ENCODE results near the gene OXSR1. TPM values are rescaled to one million over a fixed set of nuclear protein-coding genes. Genes with fewer than 3 reads are reported as not detected.
A peak's percentile ranks its signal among the peaks of the same experiment; 100 is the strongest.
"Not testable (repeated sequence)": the region's sequence is repeated elsewhere in the genome, so short reads cannot be mapped to it uniquely, and the experiment has no call there.

OXSR1 gene
- total RNA-seq, 1 experiment from 2014 or later, result 28.9 TPM

GRCh38 chr3:38281895-38282686 is 116.8 kb downstream of the OXSR1 start, which contains the start of gene SLC22A14:
TSS of gene SLC22A14 (plus strand) at chr3:38282294. CDS start at chr3:38306027, 23,733 bp downstream.
- in situ Hi-C loops (cut with HindIII; ENCODE audit: low sequenced_read_pairs), result no loop called here
- DNase-seq (ENCODE audit: low spot score), result no peak

- in situ Hi-C loops (cut with HindIII; ENCODE audit: low sequenced_read_pairs), result no loop called here
These were observed 118.7 kb downstream of the OXSR1 start for GRCh38 chr3:38283810-38284755.

GRCh38 chr3:38284756-38285150 is 119.4 kb downstream of the OXSR1 start:
- in situ Hi-C loops (cut with HindIII; ENCODE audit: low sequenced_read_pairs), result no loop called here
- no peak for DNase-seq (ENCODE audit: low spot score)

More at GRCh38 chr3:38283810-38284755, 118.7 kb downstream of the OXSR1 start:
- DNase-seq (ENCODE audit: low spot score), result no peak

- DNase-seq (ENCODE audit: low spot score); in situ Hi-C loops (cut with HindIII; ENCODE audit: low sequenced_read_pairs): not testable (repeated sequence)
These were observed 124.2 kb downstream of the OXSR1 start for GRCh38 chr3:38289286-38290217.

GRCh38 chr3:38297053-38297452 is 131.7 kb downstream of the OXSR1 start:
- in situ Hi-C loops (cut with HindIII; ENCODE audit: low sequenced_read_pairs); DNase-seq (ENCODE audit: low spot score): not testable (repeated sequence)

GRCh38 chr3:38297537-38297936 is 132.2 kb downstream of the OXSR1 start:
- in situ Hi-C loops (cut with HindIII; ENCODE audit: low sequenced_read_pairs), result no loop called here
- DNase-seq (ENCODE audit: low spot score), result no peak

- in situ Hi-C loops (cut with HindIII; ENCODE audit: low sequenced_read_pairs), result no loop called here
- peak; percentile 30 for DNase-seq (ENCODE audit: low spot score)
These were observed 132.8 kb downstream of the OXSR1 start for GRCh38 chr3:38297947-38298711.

Other genes with a start within 250 kb of the OXSR1 start
- 7.1 and 8.2 TPM in 2 replicates for gene VILL, start 174.8 kb upstream of the OXSR1 start, total RNA-seq (2014; rRNA removed; shearing (Covaris generic))
- gene PLCD1, start 135.9 kb upstream of the OXSR1 start, total RNA-seq (2014; rRNA removed; shearing (Covaris generic)), result 8.7 and 9.0 TPM in 2 replicates
- not detected in 2 replicates for gene DLEC1, start 126.3 kb upstream of the OXSR1 start, total RNA-seq (2014; rRNA removed; shearing (Covaris generic))
- gene ACAA1, start 28.4 kb upstream of the OXSR1 start, total RNA-seq (2014; rRNA removed; shearing (Covaris generic)), result 52.7 and 58.6 TPM in 2 replicates
- gene MYD88, start 26.9 kb upstream of the OXSR1 start, total RNA-seq (2014; rRNA removed; shearing (Covaris generic)), result 0.06 TPM in 1 of 2 replicates, not detected in the other
- not detected in 2 replicates for gene SLC22A13, start 100.3 kb downstream of the OXSR1 start, total RNA-seq (2014; rRNA removed; shearing (Covaris generic))
- not detected in 2 replicates for gene SLC22A14, start 116.8 kb downstream of the OXSR1 start, total RNA-seq (2014; rRNA removed; shearing (Covaris generic))
- gene XYLB, start 181.2 kb downstream of the OXSR1 start, total RNA-seq (2014; rRNA removed; shearing (Covaris generic)), result 3.1 and 3.4 TPM in 2 replicates